ENCODE measurements around the gene TUBB2A.

TUBB2A gene

GRCh38 chr6:3109761-3110160, 47.6 kb downstream of the TUBB2A start:
- Histone ChIP-seq H2AK5ac (ENCODE audit: low read depth, low read length) (no peak overlapping the region), H3K4ac (ENCODE audit: low read length) (no peak overlapping the region), H3K9me3 (replicated peaks in 1 of 2; ENCODE audit: control insufficient read depth in 2 of 2, insufficient read depth in 1 of 2, low read depth in 1 of 2, low read length in 2 of 2) (no peaks in the 10 kb centered on the region), H3K27me3 (ENCODE audit: control insufficient read depth in 3 of 3, insufficient read depth in 3 of 3, low read depth in 1 of 3, low read length in 3 of 3) (no peaks in the 10 kb centered on the region), H3K36me3 (replicated peaks in 1 of 2; ENCODE audit: control insufficient read depth in 2 of 2, insufficient read depth in 2 of 2, low read length in 2 of 2) (peaks cover 9 to 90% of the 10 kb centered on the region in 2 donors), H4K91ac (ENCODE audit: low read depth, low read length, poor library complexity) (no peak overlapping the region), H3K23ac (ENCODE audit: low read depth, low read length, poor library complexity) (no peak overlapping the region), H2BK15ac (ENCODE audit: low read length) (no peak overlapping the region), H3K4me2 (ENCODE audit: insufficient read depth, low read length, poor library complexity, severe bottlenecking) (no peak overlapping the region), H3K18ac (ENCODE audit: low read length) (no peak overlapping the region), H2BK120ac (ENCODE audit: low read depth, low read length) (no peak overlapping the region), H3K4me3 (ENCODE audit: low read length in 2 of 2) (no peak overlapping the region), H2BK5ac (ENCODE audit: low read length) (no peak overlapping the region), H4K8ac (ENCODE audit: low read depth, low read length) (no peak overlapping the region), H3K79me1 (ENCODE audit: low read depth, low read length) (no peaks in the 10 kb centered on the region), H3K9ac (ENCODE audit: low read depth, low read length, poor library complexity) (no peak overlapping the region), H2AFZ (ENCODE audit: low read length) (no peak overlapping the region), H3K4me1 (ENCODE audit: control insufficient read depth in 2 of 2, insufficient read depth in 1 of 2, low read depth in 1 of 2, low read length in 2 of 2) (no peaks in the 10 kb centered on the region), H3K27ac (replicated peaks; ENCODE audit: low read length) (no peak overlapping the region), H2BK12ac (ENCODE audit: low read length) (no peak overlapping the region), H3K14ac (ENCODE audit: low read length) (no peak overlapping the region)
- WGBS, 2 donors (ENCODE audit: extremely low coverage in 2 of 2, insufficient read length in 2 of 2, insufficient replicate concordance in 1 of 2), result no CpG with 5 or more reads among the region's 3 CpGs
- no peak for DNase-seq (ENCODE audit: low spot score)

- no peak overlapping the region for H3K23ac ChIP-seq (ENCODE audit: low read depth, low read length, poor library complexity)
- H3K79me1 ChIP-seq (ENCODE audit: low read depth, low read length), result no peaks in the 10 kb centered on the region
- no peak overlapping the region for H2AK5ac ChIP-seq (ENCODE audit: low read depth, low read length)
- no peak overlapping the region for H3K9ac ChIP-seq (ENCODE audit: low read depth, low read length, poor library complexity)
- no peak for DNase-seq (ENCODE audit: low spot score)
- H2BK5ac ChIP-seq (ENCODE audit: low read length), result no peak overlapping the region
- H3K14ac ChIP-seq (ENCODE audit: low read length), result no peak overlapping the region
- no peak overlapping the region for H3K4me3 ChIP-seq (ENCODE audit: low read length in 2 of 2)
- no CpG with 5 or more reads among the region's 10 CpGs for WGBS, 2 donors (ENCODE audit: extremely low coverage in 2 of 2, insufficient read length in 2 of 2, insufficient replicate concordance in 1 of 2)
- no peak overlapping the region for H3K27ac ChIP-seq (replicated peaks; ENCODE audit: low read length)
- no peaks in the 10 kb centered on the region for H3K9me3 ChIP-seq (replicated peaks in 1 of 2; ENCODE audit: control insufficient read depth in 2 of 2, insufficient read depth in 1 of 2, low read depth in 1 of 2, low read length in 2 of 2)
- no peak overlapping the region for H2BK12ac ChIP-seq (ENCODE audit: low read length)
- H4K8ac ChIP-seq (ENCODE audit: low read depth, low read length), result no peak overlapping the region
- H2AFZ ChIP-seq (ENCODE audit: low read length), result no peak overlapping the region
- no peak overlapping the region for H2BK120ac ChIP-seq (ENCODE audit: low read depth, low read length)
- H3K4me1 ChIP-seq (ENCODE audit: control insufficient read depth in 2 of 2, insufficient read depth in 1 of 2, low read depth in 1 of 2, low read length in 2 of 2), result no peaks in the 10 kb centered on the region
- no peak overlapping the region for H3K18ac ChIP-seq (ENCODE audit: low read length)
- peaks cover 9 to 90% of the 10 kb centered on the region in 2 donors for H3K36me3 ChIP-seq (replicated peaks in 1 of 2; ENCODE audit: control insufficient read depth in 2 of 2, insufficient read depth in 2 of 2, low read length in 2 of 2)
- H2BK15ac ChIP-seq (ENCODE audit: low read length), result no peak overlapping the region
- no peaks in the 10 kb centered on the region for H3K27me3 ChIP-seq (ENCODE audit: control insufficient read depth in 3 of 3, insufficient read depth in 3 of 3, low read depth in 1 of 3, low read length in 3 of 3)
- H3K4me2 ChIP-seq (ENCODE audit: insufficient read depth, low read length, poor library complexity, severe bottlenecking), result no peak overlapping the region
- no peak overlapping the region for H3K4ac ChIP-seq (ENCODE audit: low read length)
- no peak overlapping the region for H4K91ac ChIP-seq (ENCODE audit: low read depth, low read length, poor library complexity)
Measured at GRCh38 chr6:3108746-3109414, 48.5 kb downstream of the TUBB2A start.
